ENCODE measurements around the gene IL13.

DNA sequence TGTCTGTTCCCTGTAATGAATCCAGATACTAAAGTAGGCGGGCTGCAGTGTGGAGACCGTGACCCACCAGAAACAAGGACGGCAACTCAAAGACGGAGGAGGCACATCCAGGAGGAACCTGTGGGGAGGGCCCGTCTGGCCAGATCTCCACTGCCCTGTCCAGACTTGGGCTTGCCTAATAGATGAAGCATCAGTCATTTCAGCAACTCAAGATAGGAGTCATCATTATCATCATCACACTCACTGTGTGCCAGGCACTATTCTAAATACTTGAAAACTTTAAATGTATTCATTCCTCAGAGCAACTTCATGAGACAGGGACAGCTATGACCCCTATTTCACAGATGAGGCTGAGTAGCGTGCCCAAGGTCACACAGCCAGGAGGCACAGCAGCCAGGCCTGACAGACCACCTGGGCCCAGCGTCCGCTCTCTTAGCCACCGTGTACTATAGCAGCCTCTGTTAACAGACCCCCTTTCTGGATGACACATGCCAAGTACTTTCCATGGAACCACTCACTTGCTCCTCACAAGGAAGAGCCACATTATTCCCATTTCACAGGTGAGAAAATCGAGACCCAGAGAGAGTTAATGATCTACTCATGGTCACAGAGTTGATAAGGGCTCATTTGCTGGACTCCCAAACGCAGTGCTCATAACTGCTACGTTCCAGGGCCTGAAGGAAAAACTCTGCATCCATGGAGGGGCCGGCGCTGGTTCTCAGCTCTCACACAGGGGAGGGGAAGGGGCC lies 10.9 kb downstream of the IL13 start:
- TF ChIP-seq ZNF8 (CRISPR knock-in tag; IDR thresholded peaks at IDR 0.05), result no peak
- TF ChIP-seq CSRNP3 (CRISPR knock-in tag; IDR thresholded peaks at IDR 0.05), result no peak
- no peak for TF ChIP-seq PPARA (CRISPR knock-in tag; IDR thresholded peaks at IDR 0.05; ENCODE audit: borderline replicate concordance)
- no peak for TF ChIP-seq PATZ1 (CRISPR knock-in tag; IDR thresholded peaks at IDR 0.05; ENCODE audit: borderline replicate concordance)
